Measurements from ENCODE around the gene ADAMTSL2.

DNA sequence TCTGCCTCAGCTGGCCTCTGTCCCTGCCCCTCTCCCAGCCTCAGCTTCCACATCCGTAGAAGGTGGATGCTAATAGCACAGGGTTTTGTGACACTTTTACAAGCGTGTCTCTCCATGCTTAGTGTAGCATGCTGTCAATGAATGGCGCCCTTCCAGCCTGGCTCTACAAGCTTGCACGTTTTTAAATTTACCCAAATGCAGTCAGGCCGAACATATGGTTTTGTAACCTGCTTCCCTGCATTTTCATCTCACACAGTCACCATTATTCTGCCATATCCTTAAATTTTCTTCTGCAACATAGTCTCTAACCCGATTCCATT, 45.9 kb downstream of the ADAMTSL2 start:
- TF ChIP-seq, protein P1, sequence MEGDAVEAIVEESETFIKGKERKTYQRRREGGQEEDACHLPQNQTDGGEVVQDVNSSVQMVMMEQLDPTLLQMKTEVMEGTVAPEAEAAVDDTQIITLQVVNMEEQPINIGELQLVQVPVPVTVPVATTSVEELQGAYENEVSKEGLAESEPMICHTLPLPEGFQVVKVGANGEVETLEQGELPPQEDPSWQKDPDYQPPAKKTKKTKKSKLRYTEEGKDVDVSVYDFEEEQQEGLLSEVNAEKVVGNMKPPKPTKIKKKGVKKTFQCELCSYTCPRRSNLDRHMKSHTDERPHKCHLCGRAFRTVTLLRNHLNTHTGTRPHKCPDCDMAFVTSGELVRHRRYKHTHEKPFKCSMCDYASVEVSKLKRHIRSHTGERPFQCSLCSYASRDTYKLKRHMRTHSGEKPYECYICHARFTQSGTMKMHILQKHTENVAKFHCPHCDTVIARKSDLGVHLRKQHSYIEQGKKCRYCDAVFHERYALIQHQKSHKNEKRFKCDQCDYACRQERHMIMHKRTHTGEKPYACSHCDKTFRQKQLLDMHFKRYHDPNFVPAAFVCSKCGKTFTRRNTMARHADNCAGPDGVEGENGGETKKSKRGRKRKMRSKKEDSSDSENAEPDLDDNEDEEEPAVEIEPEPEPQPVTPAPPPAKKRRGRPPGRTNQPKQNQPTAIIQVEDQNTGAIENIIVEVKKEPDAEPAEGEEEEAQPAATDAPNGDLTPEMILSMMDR (IDR thresholded peaks at IDR 0.05), result no peak
- TF ChIP-seq POLR2A (IDR thresholded peaks at IDR 0.05), result no peak
